ENCODE measurements around the gene SYNE1. TPM values are rescaled to one million over a fixed set of nuclear protein-coding genes. Genes with fewer than 3 reads are reported as not detected.
"Not testable (repeated sequence)": the region's sequence is repeated elsewhere in the genome, so short reads cannot be mapped to it uniquely, and the experiment has no call there.

Gene SYNE1
- total RNA-seq, 2 experiments from 2014 or later: 25.8 to 25.9 TPM

DNA sequence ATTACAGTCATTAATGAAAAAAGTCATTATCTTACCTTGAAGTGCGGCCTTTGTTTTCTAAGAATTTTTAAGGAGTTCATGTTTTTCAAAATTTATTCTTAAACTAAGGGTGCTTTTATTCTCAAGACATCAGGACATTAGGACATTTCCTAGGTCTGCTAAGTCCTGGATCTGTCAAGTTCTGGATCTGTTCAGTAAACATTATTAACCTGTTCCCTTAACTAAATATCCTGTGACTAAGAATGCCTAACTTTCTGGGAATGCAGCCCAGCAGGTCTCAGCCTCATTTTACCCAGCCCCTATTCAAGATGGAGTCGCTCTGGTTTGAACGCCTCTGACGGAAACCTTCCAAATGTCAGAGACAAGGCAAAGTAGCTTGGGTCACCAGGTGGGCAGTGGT is 302.6 kb downstream of the SYNE1 start:
- Mint-ChIP-seq H3K4me1 (ENCODE audit: low read depth) (peaks cover 2% of the 10 kb centered on the region), H3K4me3 (no peak overlapping the region), H3K9me3 (no peaks in the 10 kb centered on the region), H3K27ac (no peak overlapping the region), H3K36me3 (no peaks in the 10 kb centered on the region), H3K27me3 (peaks cover 2% of the 10 kb centered on the region)
- ChIA-PET POLR2A (no interaction called here), CTCF (interaction anchor here (5.4 kb wide), 1 partner anchor 34 kb away, joined by 84 read pairs; no protein-coding TSS in a partner anchor)
- no peak for DNase-seq
- intact Hi-C loops (cut with micrococcal nuclease): no loop called here

DNA sequence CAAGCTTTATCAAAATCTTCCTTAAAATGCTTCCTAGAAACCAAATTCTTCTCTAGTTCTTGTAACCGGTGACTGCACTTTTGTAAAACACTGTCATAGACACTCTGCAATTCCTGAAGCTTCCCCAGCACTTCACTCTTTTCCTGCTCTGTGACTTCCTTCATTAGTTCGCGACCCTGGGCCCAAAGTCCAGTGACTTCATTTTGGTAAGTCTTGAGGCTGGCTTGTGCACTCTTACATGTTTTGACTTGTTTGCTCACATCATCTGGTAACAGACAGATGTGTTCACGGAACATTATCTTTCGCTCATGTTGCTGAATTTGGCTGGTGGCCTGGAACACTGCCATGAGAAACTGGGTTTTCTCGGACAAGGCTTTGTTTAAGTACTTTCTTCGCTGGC is 306.2 kb downstream of the SYNE1 start:
- intact Hi-C loops (cut with micrococcal nuclease): no loop called here
- Mint-ChIP-seq H3K4me1 (ENCODE audit: low read depth) (no peaks in the 10 kb centered on the region), H3K4me3 (no peak overlapping the region), H3K9me3 (no peaks in the 10 kb centered on the region), H3K27ac (no peak overlapping the region), H3K27me3 (no peaks in the 10 kb centered on the region), H3K36me3 (no peaks in the 10 kb centered on the region)
- no peak for DNase-seq
- CTCF ChIA-PET: no interaction called here
- POLR2A ChIA-PET: no interaction called here

DNA sequence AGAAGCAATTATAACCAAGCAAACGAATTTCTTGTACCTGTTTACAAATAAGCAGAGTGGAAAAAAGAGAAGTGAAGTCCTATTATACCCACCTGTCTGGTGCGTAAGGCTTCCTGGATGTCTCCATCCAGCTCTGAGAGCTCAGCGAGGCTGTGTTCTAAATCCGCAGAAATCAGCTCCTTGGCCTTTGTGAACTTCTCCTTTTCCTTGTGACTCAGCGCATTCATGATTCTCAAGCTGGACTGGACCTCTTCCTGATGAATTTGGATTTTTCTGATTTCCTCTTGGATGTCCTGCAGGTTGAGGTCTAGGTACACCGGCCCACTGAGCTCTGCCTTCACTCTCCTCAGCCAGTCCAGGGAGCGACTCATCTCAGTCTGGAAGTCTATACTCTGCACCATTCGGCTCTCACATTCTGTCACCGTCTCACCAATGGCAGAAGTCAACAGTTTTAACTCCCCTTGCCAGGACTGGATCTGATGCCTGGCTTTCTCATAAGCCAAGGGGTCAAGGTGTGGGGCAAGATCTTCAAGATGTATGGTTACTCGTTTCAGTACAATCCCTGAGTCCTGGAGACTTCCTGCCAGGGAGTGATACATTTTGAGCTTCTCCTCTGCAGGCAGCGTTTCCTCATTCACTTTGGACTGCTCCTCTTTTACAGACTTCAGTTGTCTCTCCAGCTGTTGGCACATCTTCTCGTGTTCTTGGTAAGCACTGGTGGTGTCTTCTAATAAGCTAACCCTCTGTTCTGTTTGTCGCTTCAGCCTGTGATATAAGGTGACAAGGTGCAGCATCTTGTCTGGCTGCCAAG is 307.3 kb downstream of the SYNE1 start:
- intact Hi-C loops (cut with micrococcal nuclease): no loop called here

DNA sequence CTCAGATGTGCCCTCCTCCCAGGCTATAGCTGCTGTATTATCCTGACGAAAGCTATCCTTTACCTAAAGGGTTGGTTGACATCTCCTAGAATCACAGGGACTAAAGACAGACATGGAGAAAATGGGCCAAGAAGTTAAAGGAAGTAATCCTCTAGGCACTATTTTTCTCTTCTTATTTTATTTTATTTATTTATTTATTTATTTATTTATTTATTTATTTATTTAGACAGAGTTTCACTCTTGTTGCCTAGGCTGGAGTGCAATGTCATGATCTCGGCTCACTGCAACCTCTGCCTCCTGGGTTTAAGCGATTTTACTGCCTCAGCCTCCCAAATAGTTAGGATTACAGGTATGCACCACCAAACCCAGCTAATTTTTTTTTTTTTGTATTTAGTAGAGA is 309.0 kb downstream of the SYNE1 start:
- DNase-seq; H3K4me3 Mint-ChIP-seq; H3K9me3 Mint-ChIP-seq; H3K36me3 Mint-ChIP-seq; H3K4me1 Mint-ChIP-seq (ENCODE audit: low read depth); H3K27me3 Mint-ChIP-seq; H3K27ac Mint-ChIP-seq; intact Hi-C loops (cut with micrococcal nuclease); POLR2A ChIA-PET: not testable (repeated sequence)
- CTCF ChIA-PET: interaction anchor here (0.6 to 1.0 kb wide), 2 partner anchors 18 to 491 kb away, joined by 3 to 9 read pairs; no protein-coding TSS in a partner anchor

More for the DNA sequence above, 307.3 kb downstream of the SYNE1 start:
- no peaks in the 10 kb centered on the region for H3K9me3 Mint-ChIP-seq
- H3K36me3 Mint-ChIP-seq: no peaks in the 10 kb centered on the region
- H3K4me1 Mint-ChIP-seq (ENCODE audit: low read depth): no peaks in the 10 kb centered on the region
- H3K27me3 Mint-ChIP-seq: no peaks in the 10 kb centered on the region
- no peak overlapping the region for H3K4me3 Mint-ChIP-seq
- ChIA-PET CTCF (interaction anchor here (1.6 kb wide), 1 partner anchor 9 kb away, joined by 10 read pairs; no protein-coding TSS in a partner anchor), POLR2A (interaction anchor here (0.6 kb wide), 1 partner anchor 631 kb away, joined by 3 read pairs; no protein-coding TSS in a partner anchor)
- no peak overlapping the region for H3K27ac Mint-ChIP-seq
- no peak for DNase-seq

DNA sequence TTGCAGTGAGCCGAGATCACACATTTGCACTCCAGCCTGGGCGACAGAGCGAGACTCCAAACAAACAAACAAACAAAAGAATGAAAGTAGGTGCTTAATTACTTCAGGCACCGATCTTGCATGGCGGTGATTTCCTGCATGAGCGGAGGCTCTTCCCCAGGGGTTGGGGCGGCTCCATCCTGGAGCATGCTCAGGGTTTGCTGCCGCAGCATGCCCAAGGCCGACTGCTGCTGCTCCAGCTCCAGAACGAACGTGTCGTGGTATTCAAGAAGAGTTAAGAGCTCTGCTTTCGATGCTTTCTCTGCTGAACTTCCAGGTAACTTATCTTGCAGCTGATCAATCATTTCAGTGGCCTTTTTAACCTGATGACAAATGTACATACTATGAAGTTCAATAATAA is 313.8 kb downstream of the SYNE1 start:
- H3K27me3 Mint-ChIP-seq: peaks cover 5% of the 10 kb centered on the region
- no peaks in the 10 kb centered on the region for H3K9me3 Mint-ChIP-seq
- intact Hi-C loops (cut with micrococcal nuclease): no loop called here
- CTCF ChIA-PET: interaction anchor here (4.8 kb wide), 1 partner anchor 15 kb away, joined by 24 read pairs; no protein-coding TSS in a partner anchor
- no peak overlapping the region for H3K27ac Mint-ChIP-seq
- no peaks in the 10 kb centered on the region for H3K4me1 Mint-ChIP-seq (ENCODE audit: low read depth)
- POLR2A ChIA-PET: no interaction called here
- no peaks in the 10 kb centered on the region for H3K36me3 Mint-ChIP-seq
- DNase-seq: no peak
- no peak overlapping the region for H3K4me3 Mint-ChIP-seq

DNA sequence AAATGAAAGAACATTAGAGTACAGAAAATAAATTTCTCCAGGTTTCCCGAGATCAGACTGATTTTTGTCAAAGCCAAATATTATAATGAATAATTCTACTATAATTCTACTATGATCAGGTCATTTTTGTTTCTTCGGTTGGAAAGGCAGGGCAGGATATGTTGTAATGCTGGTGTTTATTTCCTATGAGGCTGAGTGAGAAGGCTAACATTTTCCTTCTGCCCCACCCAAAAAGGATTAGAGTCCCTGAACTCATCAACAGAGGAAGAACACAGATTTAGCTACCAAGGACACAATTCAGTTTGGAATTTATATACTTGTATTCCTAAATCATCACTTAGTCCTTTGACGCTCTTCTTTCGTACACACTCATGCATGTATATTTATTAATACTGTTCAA is 318.9 kb downstream of the SYNE1 start:
- intact Hi-C loops (cut with micrococcal nuclease): no loop called here
- no peaks in the 10 kb centered on the region for H3K9me3 Mint-ChIP-seq
- H3K27me3 Mint-ChIP-seq: peaks cover 5% of the 10 kb centered on the region
- ChIA-PET CTCF (interaction anchor here (3.7 kb wide), 1 partner anchor 20 kb away, joined by 19 read pairs; no protein-coding TSS in a partner anchor), POLR2A (no interaction called here)
- DNase-seq: no peak
- H3K36me3 Mint-ChIP-seq: no peaks in the 10 kb centered on the region
- no peak overlapping the region for H3K4me3 Mint-ChIP-seq
- no peak overlapping the region for H3K27ac Mint-ChIP-seq
- no peaks in the 10 kb centered on the region for H3K4me1 Mint-ChIP-seq (ENCODE audit: low read depth)

DNA sequence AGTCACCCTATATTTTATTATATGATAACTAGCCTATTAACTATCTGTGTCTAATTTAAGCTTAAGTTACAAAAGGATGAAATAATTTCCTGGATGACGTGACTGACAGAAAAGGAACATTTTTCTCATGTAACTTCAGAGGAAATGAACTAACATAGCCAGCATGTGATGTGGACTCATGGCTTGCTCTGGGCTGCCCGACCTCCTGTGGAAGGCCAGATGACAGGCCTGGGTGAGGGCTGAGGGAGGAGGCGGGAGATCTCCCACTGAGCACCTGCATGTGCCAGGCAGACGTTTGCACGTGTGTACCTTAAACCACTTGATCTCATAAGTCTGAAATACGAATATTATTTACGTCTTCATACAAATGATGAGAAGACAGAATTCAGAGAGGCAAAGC is 321.1 kb downstream of the SYNE1 start:
- intact Hi-C loops (cut with micrococcal nuclease): no loop called here
- ChIA-PET POLR2A (interaction anchor here (0.6 kb wide), 1 partner anchor 158 kb away, joined by 3 read pairs; no protein-coding TSS in a partner anchor), CTCF (interaction anchor here (0.6 to 3.7 kb wide), 2 partner anchors 22 to 50 kb away, joined by 3 to 19 read pairs; no protein-coding TSS in a partner anchor)
- Mint-ChIP-seq H3K4me1 (ENCODE audit: low read depth) (no peaks in the 10 kb centered on the region), H3K9me3 (no peaks in the 10 kb centered on the region), H3K36me3 (no peaks in the 10 kb centered on the region), H3K27ac (no peak overlapping the region), H3K27me3 (peaks cover 2% of the 10 kb centered on the region), H3K4me3 (no peak overlapping the region)
- DNase-seq: no peak

DNA sequence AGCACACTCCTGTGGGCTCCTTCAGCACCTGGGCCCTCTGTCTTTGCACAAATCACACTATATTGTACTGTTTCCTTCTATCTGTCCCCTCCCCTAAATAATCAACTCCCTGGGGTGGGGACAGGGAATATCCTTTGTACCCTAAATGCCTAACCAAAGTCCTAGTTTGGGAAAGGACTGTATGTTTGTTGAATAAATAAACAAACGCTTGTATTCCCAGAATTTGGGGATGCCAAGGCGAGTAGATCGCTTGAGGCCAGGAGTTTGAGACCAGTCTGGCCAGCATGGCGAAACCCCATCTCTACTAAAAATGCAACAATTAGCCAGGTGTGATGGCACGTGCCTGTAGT is 322.7 kb downstream of the SYNE1 start:
- ChIA-PET CTCF (no interaction called here), POLR2A (no interaction called here)
- Mint-ChIP-seq H3K36me3 (no peaks in the 10 kb centered on the region), H3K27me3 (no peaks in the 10 kb centered on the region), H3K27ac (no peak overlapping the region), H3K9me3 (no peaks in the 10 kb centered on the region), H3K4me3 (no peak overlapping the region), H3K4me1 (ENCODE audit: low read depth) (peaks cover 11% of the 10 kb centered on the region)
- intact Hi-C loops (cut with micrococcal nuclease): no loop called here
- no peak for DNase-seq

DNA sequence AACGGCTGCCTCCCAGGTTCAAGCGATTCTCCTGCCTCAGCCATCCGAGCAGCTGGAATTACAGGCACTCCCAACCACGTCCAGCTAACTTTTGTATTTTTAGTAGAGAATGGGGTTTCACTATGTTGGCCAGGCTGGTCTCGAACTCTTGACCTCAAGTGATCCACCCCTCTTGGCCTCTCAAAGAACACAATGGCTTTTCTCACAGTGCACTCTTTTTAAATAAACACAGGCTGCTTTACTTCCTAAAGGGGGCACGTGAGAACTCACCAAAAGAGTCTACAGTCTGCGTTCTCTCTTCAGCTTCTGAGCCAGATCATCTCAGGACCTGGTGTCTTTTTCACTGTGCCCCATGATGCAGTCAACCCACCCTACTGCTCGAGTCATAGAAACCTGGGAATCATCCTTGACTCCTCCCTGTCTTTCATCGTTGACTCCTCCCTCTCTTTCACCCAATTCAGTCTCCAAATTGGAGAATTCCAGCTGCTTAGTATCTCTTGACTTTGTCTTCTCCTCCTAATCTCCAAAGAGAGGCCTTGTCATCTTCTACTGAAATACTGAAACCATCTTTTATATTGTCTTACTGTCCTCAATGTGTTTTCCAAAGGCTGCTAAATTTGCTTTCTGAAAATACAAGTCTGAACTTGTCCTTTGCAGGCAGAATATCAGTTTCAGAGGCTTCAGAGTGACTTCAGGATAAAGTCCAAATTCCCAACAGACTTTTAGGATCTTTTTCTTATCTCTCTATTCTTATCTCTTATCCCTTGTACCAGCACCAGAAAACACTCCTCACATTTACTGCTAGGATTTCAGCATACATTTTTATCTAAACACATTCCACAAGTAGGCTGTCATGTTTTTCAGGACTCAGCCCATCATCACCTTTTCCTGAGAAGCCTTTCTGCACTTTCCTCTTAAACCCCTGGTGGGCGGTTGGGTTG is 323.4 kb downstream of the SYNE1 start:
- DNase-seq: no peak
- Mint-ChIP-seq H3K9me3 (no peaks in the 10 kb centered on the region), H3K4me3 (no peak overlapping the region)

DNA sequence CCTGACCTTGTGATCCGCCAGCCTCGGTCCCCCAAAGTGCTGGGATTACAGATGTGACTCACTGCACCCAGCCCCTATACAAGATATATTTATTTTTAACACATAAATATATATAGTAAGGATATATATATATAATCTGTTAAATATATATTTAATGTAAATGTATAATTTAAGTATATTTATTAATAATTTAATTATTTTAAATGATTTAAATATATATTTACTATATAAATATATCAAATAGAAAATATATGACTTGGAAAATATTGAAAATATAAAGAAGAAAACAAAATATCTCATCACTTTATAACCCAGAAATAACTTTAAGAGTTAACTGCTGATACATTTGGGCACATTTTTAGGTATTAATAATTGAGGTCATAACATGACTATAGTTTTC is 324.7 kb downstream of the SYNE1 start:
- CTCF ChIA-PET: no interaction called here
- DNase-seq: no peak
- H3K36me3 Mint-ChIP-seq: no peaks in the 10 kb centered on the region
- intact Hi-C loops (cut with micrococcal nuclease): no loop called here
- H3K27ac Mint-ChIP-seq: no peak overlapping the region
- POLR2A ChIA-PET: no interaction called here
- H3K9me3 Mint-ChIP-seq: no peaks in the 10 kb centered on the region
- peaks cover 18% of the 10 kb centered on the region for H3K4me1 Mint-ChIP-seq (ENCODE audit: low read depth)
- no peaks in the 10 kb centered on the region for H3K27me3 Mint-ChIP-seq
- H3K4me3 Mint-ChIP-seq: no peak overlapping the region

More for the DNA sequence above, 323.4 kb downstream of the SYNE1 start:
- Mint-ChIP-seq H3K27me3 (no peaks in the 10 kb centered on the region), H3K4me1 (ENCODE audit: low read depth) (peaks cover 15% of the 10 kb centered on the region), H3K27ac (no peak overlapping the region), H3K36me3 (no peaks in the 10 kb centered on the region)
- ChIA-PET POLR2A (no interaction called here), CTCF (no interaction called here)
- intact Hi-C loops (cut with micrococcal nuclease): no loop called here

DNA sequence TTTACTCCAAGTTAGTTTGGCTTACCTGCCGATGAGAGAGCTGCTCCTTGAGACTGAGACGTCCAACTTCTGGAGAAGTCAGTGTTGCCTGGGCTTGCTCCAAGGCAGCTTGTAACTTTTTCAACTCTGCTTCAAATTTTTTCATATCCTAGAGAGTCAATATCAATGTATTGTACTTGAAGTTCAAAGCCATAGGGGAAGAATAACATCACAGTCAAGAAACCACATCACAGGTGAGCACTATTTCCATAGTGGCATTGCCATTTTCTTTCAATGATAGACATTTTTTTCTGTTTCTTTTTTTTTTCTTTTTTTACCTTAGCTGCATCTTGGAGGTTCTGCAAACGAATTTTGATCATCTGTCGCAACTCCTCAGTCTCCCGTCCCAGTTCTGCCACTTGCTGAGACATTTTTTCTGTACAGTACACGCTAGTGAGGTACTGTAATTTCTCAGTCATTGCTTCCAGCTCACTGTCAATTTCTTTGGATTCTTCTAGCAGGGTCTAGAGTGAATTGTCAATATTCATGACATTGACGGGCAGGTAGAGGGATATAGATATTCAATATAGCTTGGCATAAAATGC is 326.7 kb downstream of the SYNE1 start:
- Mint-ChIP-seq H3K4me1 (ENCODE audit: low read depth) (peaks cover 18% of the 10 kb centered on the region), H3K27ac (no peak overlapping the region), H3K36me3 (no peaks in the 10 kb centered on the region), H3K27me3 (no peaks in the 10 kb centered on the region), H3K9me3 (no peaks in the 10 kb centered on the region), H3K4me3 (no peak overlapping the region)
- intact Hi-C loops (cut with micrococcal nuclease): no loop called here
- CTCF ChIA-PET: interaction anchor here (0.6 to 2.6 kb wide), 4 partner anchors 9 to 28 kb away, joined by 3 to 16 read pairs (median 6); no protein-coding TSS in a partner anchor
- POLR2A ChIA-PET: no interaction called here
- DNase-seq: no peak

DNA sequence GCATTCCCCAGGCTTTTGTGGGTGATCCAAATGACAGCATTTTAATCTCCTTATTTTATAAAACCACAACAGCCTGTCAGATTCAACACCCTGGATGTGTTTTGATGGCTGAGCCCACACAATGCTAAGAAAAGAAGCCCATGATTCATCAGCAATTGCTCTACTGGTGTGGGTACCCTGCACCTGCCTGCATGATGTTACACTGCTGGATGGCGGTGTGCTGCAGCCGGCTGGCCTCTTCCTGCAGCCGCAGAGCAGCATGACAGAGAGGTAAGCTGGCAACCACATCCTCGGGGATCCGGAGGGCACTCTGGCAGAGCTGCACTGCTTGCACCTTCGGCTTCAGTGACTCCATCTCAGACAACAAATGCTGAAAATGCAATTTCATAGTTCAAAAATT is 327.5 kb downstream of the SYNE1 start:
- DNase-seq: peak; percentile 87
- Mint-ChIP-seq H3K36me3 (no peaks in the 10 kb centered on the region), H3K27ac (peak overlapping the region; percentile 57), H3K4me1 (ENCODE audit: low read depth) (peaks cover 18% of the 10 kb centered on the region), H3K27me3 (no peaks in the 10 kb centered on the region), H3K9me3 (no peaks in the 10 kb centered on the region), H3K4me3 (no peak overlapping the region)
- CTCF ChIA-PET: interaction anchor here (0.6 to 2.6 kb wide), 4 partner anchors 8 to 29 kb away, joined by 3 to 16 read pairs (median 6); no protein-coding TSS in a partner anchor
- intact Hi-C loops (cut with micrococcal nuclease): loop anchor here (1.0 kb wide), 1 partner anchor 8 kb away; no protein-coding TSS in a partner anchor
- POLR2A ChIA-PET: no interaction called here
